GM18502 (cell line): ENCODE data around the gene ZNHIT1.

Experiments
- ATAC-seq: cut with Tn5 transposase; IDR thresholded peaks from one replicate; pipeline ENCODE4 v1.9.1; 2021; ENCODE audit warnings: mild to moderate bottlenecking; ENCODE audit not compliant: unreplicated experiment, poor library complexity

The ZNHIT1 gene

GRCh38 chr7:101271021-101271420, 53.1 kb downstream of the ZNHIT1 start:
- ATAC-seq, result no peak

GRCh38 chr7:101273206-101273605, 55.2 kb downstream of the ZNHIT1 start:
- ATAC-seq, result no peak
